Osteocyte (in vitro differentiated cells): ENCODE measurements around the gene PARVG. TPM values are rescaled to one million over a fixed set of nuclear protein-coding genes. Genes with fewer than 3 reads are reported as not detected.

Experiments used
- DNase-seq: peaks from one replicate; pipeline ENCODE4 v3.0.0; 2021; ENCODE audit warnings: mixed read lengths; ENCODE audit not compliant: unreplicated experiment; ENCODE audit errors: extremely low spot score
- H3K27ac Mint-ChIP-seq: one replicate; pipeline ENCODE4 v1.8.0; 2021; ENCODE audit warnings: mild to moderate bottlenecking, mixed read lengths; ENCODE audit not compliant: unreplicated experiment
- H3K27me3 Mint-ChIP-seq: one replicate; pipeline ENCODE4 v1.8.0; 2021; ENCODE audit warnings: mixed read lengths; ENCODE audit not compliant: unreplicated experiment
- H3K36me3 Mint-ChIP-seq: one replicate; pipeline ENCODE4 v1.8.0; 2021; ENCODE audit warnings: mixed read lengths; ENCODE audit not compliant: unreplicated experiment
- H3K4me1 Mint-ChIP-seq: one replicate; pipeline ENCODE4 v1.8.0; 2021; ENCODE audit warnings: mixed read lengths; ENCODE audit not compliant: unreplicated experiment
- H3K4me3 Mint-ChIP-seq: one replicate; pipeline ENCODE4 v1.8.0; 2021; ENCODE audit warnings: mild to moderate bottlenecking, moderate library complexity, mixed read lengths; ENCODE audit not compliant: unreplicated experiment
- H3K9me3 Mint-ChIP-seq: one replicate; pipeline ENCODE4 v1.8.0; 2021; ENCODE audit warnings: mixed read lengths; ENCODE audit not compliant: unreplicated experiment
- total RNA-seq: library from RNA; stranded (reverse); gene quantifications from 2 replicates; pipeline ENCODE4 v1.2.1, GENCODE V29; 2021
- TF ChIP-seq, protein P1 (sequence below): fragments of 200-600 bp; sonication (generic); IDR thresholded peaks from 2 replicates; pipeline ENCODE4 v1.5.0; 2021; ENCODE audit warnings: antibody characterized with exemption, mild to moderate bottlenecking, moderate library complexity

Gene PARVG
- total RNA-seq, 1 donor from 2014 or later = not detected

DNA sequence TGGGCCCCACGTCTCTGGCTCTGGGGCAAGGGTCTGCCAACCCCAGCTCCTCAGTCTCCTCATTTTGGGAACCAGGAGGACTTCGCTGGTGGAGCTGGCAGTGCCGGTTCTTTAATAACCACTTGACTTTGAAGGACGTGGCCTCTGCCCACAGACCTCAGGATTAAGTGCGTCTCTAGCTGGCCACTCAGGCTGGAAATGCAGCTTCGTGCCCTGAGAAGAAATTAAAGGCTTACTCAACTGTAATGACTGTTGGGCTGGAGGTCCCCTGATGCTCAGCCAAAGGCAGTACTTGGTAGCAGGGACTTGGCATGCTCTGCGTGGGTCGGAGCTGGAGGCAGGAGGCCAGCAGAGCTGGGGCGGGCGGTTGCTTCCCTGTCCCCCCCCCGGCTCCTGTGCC is 16.7 kb upstream of the PARVG start:
- DNase-seq = no peak
- Mint-ChIP-seq H3K4me3 (no peak overlapping the region), H3K36me3 (no peaks in the 10 kb centered on the region), H3K9me3 (no peaks in the 10 kb centered on the region), H3K4me1 (no peaks in the 10 kb centered on the region), H3K27ac (no peak overlapping the region), H3K27me3 (no peaks in the 10 kb centered on the region)
- TF ChIP-seq, protein P1, sequence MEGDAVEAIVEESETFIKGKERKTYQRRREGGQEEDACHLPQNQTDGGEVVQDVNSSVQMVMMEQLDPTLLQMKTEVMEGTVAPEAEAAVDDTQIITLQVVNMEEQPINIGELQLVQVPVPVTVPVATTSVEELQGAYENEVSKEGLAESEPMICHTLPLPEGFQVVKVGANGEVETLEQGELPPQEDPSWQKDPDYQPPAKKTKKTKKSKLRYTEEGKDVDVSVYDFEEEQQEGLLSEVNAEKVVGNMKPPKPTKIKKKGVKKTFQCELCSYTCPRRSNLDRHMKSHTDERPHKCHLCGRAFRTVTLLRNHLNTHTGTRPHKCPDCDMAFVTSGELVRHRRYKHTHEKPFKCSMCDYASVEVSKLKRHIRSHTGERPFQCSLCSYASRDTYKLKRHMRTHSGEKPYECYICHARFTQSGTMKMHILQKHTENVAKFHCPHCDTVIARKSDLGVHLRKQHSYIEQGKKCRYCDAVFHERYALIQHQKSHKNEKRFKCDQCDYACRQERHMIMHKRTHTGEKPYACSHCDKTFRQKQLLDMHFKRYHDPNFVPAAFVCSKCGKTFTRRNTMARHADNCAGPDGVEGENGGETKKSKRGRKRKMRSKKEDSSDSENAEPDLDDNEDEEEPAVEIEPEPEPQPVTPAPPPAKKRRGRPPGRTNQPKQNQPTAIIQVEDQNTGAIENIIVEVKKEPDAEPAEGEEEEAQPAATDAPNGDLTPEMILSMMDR = no peak

DNA sequence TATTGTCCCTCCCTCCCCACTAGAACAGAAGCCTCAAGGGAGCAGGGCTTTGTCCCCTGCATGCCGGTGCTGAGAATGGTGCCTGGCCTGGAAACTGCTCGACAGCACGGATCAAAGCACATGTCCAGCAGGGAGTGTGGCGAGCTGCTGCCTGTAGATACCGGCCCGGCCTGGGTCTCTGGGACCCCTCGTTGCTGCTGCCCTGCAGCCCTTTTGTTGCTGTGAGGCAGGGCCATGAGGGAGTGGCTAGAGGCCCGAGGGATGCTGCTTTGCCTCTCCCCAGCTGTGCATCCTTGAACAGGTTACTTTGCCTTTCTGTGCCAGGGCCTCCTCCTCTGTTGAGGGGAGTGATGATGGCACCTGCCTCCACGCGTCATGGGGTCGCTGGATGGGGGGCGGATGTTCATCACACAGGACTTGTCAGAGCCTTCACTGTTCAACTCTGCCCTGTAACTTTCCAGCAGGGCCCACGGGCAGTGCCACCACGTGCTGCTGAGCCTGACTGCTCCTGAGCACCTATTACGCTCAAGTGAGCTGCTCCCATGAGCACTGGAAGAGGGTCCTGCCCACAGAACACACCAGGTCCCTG is 15.3 kb upstream of the PARVG start:
- Mint-ChIP-seq H3K27me3 (no peaks in the 10 kb centered on the region), H3K27ac (no peak overlapping the region), H3K4me3 (no peak overlapping the region), H3K9me3 (no peaks in the 10 kb centered on the region), H3K4me1 (no peaks in the 10 kb centered on the region), H3K36me3 (no peaks in the 10 kb centered on the region)
- DNase-seq = no peak
- TF ChIP-seq, protein P1 = no peak

DNA sequence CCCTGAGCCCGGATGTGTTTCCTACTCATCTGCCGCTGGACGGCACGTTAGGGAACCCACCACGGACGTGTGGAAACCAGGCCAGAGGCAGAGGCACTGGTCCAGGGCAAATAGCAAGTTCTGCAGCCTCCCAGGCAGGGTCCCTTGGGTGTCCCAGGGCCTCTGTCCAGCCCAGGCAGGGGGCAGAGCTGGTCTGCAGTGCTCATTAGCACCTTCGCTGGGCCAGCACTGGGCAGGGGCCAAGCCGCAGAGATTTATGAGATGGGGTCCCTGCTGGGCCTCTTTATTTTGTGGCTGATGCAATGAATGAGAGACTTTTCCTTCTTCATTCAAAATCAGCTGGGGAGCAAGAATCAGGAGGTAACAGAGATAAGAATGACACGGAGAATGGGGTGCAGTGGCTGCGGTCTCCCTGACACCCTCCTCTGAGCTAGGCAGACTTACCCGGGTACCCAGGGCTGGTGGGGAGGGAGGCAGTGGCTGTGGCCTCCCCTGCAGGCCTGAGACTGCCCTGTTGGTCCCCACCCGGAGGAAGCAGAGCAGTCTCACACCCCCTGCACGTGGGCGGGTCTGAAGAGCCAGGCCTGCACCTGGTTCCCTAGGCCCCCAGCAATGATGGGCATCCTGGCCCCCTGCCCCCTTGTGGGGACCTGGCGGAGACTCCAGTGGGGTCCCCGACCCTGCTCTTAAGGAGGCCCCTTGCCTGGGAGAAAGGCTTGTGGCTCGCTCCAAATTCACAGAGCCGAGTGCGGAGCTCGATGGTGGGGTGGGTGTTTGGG is 14.0 kb upstream of the PARVG start:
- no peaks in the 10 kb centered on the region for H3K9me3 Mint-ChIP-seq

DNA sequence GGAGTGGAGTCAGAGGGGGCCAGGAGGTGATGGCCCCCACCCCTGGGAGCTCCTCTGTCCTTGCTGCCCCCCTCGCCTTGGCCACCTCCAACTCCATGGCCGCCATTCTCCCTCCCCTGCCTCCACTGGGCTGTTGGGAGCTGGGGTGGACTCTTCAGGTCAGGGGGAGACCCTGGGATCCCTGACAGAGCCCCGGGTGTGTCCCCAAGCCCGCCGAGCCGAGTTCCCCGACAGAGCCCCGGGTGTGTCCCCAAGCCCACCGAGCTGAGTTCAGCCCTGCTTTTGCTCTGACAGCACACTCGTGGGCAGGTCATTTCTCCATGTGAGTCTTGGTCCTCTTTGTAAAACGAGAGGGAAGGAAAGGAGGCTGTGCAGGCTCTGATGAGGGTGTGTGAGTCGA is 13.2 kb upstream of the PARVG start:
- Mint-ChIP-seq H3K4me1 (no peaks in the 10 kb centered on the region), H3K4me3 (no peak overlapping the region), H3K27me3 (no peaks in the 10 kb centered on the region), H3K36me3 (no peaks in the 10 kb centered on the region), H3K27ac (no peak overlapping the region), H3K9me3 (no peaks in the 10 kb centered on the region)
- DNase-seq = no peak
- TF ChIP-seq, protein P1 = no peak

More for the DNA sequence above, 14.0 kb upstream of the PARVG start:
- TF ChIP-seq, protein P1 = no peak
- Mint-ChIP-seq H3K27ac (no peak overlapping the region), H3K36me3 (no peaks in the 10 kb centered on the region), H3K4me3 (no peak overlapping the region), H3K4me1 (no peaks in the 10 kb centered on the region), H3K27me3 (no peaks in the 10 kb centered on the region)
- DNase-seq = no peak

DNA sequence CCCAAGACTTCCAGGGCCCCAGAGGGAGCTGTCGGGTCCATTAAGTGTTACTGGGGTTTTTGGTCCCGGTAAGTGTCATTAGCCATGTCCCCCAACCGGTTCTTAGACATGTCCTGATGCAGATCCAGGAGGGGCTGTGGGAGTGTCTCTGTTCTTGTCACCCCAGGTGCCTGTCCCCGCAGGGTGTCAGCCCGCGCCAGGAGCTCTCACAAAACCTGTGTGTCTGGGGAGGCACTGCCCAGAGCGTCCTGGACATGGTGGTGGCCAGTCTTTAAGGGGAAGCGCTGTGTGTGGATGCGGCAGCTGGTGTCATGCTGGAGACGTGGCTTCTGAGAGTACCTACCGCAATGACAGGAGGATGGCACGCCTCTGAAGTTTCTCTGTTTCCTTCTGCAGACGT is 12.5 kb upstream of the PARVG start:
- no peaks in the 10 kb centered on the region for H3K4me1 Mint-ChIP-seq
- no peak overlapping the region for H3K4me3 Mint-ChIP-seq
- TF ChIP-seq, protein P1 = no peak
- no peaks in the 10 kb centered on the region for H3K36me3 Mint-ChIP-seq
- H3K27ac Mint-ChIP-seq = no peak overlapping the region
- H3K9me3 Mint-ChIP-seq = no peaks in the 10 kb centered on the region
- DNase-seq = no peak
- no peaks in the 10 kb centered on the region for H3K27me3 Mint-ChIP-seq
